Mucosa of descending colon (tissue), 3 donors: ENCODE measurements around the gene FTO. TPM values are rescaled to one million over a fixed set of nuclear protein-coding genes. Genes with fewer than 3 reads are reported as not detected.

Source experiments
- ATAC-seq: fragments of 200-7000 bp; cut with Tn5 transposase; one replicate; pipeline ENCODE4 v1.9.1; 2020; ENCODE audit warnings: mild to moderate bottlenecking, moderate library complexity
- DNase-seq, 3 donors: peaks; one replicate each; pipeline ENCODE4 v3.0.0-alpha.2; 2020
- H3K36me3 ChIP-seq: fragments of 200-600 bp; one replicate; pipeline ENCODE4 v1.8.0; 2021; ENCODE audit warnings: low read depth, mild to moderate bottlenecking
- H3K4me1 ChIP-seq: fragments of 200-600 bp; one replicate; pipeline ENCODE4 v1.8.0; 2021; ENCODE audit warnings: low read depth, mild to moderate bottlenecking
- H3K4me3 ChIP-seq: fragments of 200-600 bp; one replicate; pipeline ENCODE4 v1.8.0; 2021; ENCODE audit warnings: mild to moderate bottlenecking
- H3K9me3 ChIP-seq: fragments of 200-600 bp; one replicate; pipeline ENCODE4 v1.8.0; 2021; ENCODE audit warnings: mild to moderate bottlenecking
- intact Hi-C, 2 donors: fragments of 100-400 bp; cut with DNase I in 1 of 2; cut with micrococcal nuclease in 1 of 2; formaldehyde crosslinking; loops; one replicate each; pipeline versions ENCODE4 v1.11.0 to v1.11.1; 2022; cut with DNase I, micrococcal nuclease
- total RNA-seq, 3 donors: library from RNA; stranded (reverse); fragmentation: NEBNext Ultra II Directional in 2 of 3; extraction: Animal tissue kit (Norgen Biotek cat#: 25700) in 2 of 3; gene quantifications; one replicate each; pipeline versions ENCODE4 v1.2.1 to v1.2.4, GENCODE V29; 2021 to 2023
- TF ChIP-seq, protein P1 (sequence below): fragments of 200-600 bp; IDR thresholded peaks from one replicate; pipeline ENCODE4 v1.8.0; 2022; ENCODE audit warnings: antibody characterized with exemption, mild to moderate bottlenecking
- donor health status: DM: no; HTN: no; CAD: no; lungs with moderate emphysema.
- donor health status: DM: no; HTN: no; CAD: no.
- donor health status: DM: no; HTN: yes; CAD: no.

Gene FTO
- total RNA-seq, 3 donors from 2014 or later = 38.0 to 81.7 (median 39.1) TPM

DNA sequence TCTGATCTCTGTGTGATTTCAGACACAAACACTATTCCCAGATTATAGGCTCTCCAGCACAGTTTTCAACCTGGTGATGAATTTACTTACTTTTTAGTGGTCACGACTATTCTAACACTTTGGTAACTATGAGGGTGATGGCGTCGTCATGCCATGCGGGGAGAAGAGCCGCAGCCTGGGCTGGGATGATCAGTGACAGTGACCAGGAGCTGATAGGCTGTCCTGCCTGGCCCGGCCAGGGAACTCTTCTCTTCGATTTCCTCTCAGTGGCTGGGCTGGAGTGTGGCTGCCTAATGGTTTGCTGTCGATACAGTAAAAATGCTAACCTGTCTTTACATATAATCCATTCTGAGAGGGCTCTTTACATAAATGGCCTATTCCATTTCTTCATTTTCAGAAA, 469.5 kb downstream of the FTO start:
- Histone ChIP-seq H3K9me3 (no peaks in the 10 kb centered on the region), H3K36me3 (no peaks in the 10 kb centered on the region), H3K4me1 (peaks cover 4% of the 10 kb centered on the region), H3K4me3 (no peak overlapping the region)
- intact Hi-C loops = no loop called here
- TF ChIP-seq, protein P1, sequence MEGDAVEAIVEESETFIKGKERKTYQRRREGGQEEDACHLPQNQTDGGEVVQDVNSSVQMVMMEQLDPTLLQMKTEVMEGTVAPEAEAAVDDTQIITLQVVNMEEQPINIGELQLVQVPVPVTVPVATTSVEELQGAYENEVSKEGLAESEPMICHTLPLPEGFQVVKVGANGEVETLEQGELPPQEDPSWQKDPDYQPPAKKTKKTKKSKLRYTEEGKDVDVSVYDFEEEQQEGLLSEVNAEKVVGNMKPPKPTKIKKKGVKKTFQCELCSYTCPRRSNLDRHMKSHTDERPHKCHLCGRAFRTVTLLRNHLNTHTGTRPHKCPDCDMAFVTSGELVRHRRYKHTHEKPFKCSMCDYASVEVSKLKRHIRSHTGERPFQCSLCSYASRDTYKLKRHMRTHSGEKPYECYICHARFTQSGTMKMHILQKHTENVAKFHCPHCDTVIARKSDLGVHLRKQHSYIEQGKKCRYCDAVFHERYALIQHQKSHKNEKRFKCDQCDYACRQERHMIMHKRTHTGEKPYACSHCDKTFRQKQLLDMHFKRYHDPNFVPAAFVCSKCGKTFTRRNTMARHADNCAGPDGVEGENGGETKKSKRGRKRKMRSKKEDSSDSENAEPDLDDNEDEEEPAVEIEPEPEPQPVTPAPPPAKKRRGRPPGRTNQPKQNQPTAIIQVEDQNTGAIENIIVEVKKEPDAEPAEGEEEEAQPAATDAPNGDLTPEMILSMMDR = no peak
- ATAC-seq (no peak), DNase-seq (no peak)

DNA sequence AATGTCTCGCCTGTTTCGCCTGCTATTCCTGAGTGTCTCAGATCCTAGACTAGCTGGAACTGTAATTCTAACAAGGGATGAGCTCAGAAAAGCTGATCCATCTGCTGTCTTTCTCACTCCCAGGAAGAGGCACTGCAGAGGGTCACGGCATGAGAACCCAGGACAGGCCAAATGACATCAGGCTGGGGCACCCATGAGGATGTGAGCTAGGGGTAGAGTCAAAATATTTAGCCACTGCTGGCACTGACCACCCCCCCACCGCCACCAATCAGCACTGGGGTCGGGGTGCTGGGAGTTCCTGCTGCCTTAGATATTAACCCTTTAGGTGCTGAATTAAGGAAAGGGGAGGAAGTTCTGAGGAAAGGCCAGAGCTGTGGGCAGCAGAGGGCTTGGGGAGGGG, 470.2 kb downstream of the FTO start:
- DNase-seq (no peak), ATAC-seq (no peak)
- intact Hi-C loops = no loop called here
- H3K36me3 ChIP-seq = no peaks in the 10 kb centered on the region
- no peaks in the 10 kb centered on the region for H3K9me3 ChIP-seq
- H3K4me3 ChIP-seq = no peak overlapping the region
- TF ChIP-seq, protein P1 = no peak
- H3K4me1 ChIP-seq = peaks cover 4% of the 10 kb centered on the region

DNA sequence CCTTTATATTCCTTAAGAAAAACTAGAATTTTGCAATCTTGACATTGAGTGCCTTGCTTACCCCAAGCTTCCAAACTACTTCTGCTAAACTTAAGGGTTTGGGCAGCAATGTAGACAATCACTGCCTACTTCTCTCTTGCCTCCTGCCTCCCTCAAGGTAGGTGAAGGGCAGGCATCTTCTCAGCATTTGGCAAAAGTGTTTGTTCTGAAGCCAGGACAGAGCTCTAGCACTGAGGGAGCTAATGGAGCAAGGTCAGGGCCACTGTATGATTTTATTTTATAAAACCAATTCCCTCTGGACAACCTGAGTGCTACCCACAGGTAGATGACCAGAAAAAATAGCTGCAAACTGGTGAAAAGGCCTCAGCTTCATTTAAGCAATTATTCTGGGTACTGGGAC, 470.8 kb downstream of the FTO start:
- intact Hi-C loops = no loop called here
- Histone ChIP-seq H3K4me3 (no peak overlapping the region), H3K9me3 (no peaks in the 10 kb centered on the region), H3K4me1 (peaks cover 4% of the 10 kb centered on the region), H3K36me3 (no peaks in the 10 kb centered on the region)
- DNase-seq = no peak
- TF ChIP-seq, protein P1 = no peak
- no peak for ATAC-seq

DNA sequence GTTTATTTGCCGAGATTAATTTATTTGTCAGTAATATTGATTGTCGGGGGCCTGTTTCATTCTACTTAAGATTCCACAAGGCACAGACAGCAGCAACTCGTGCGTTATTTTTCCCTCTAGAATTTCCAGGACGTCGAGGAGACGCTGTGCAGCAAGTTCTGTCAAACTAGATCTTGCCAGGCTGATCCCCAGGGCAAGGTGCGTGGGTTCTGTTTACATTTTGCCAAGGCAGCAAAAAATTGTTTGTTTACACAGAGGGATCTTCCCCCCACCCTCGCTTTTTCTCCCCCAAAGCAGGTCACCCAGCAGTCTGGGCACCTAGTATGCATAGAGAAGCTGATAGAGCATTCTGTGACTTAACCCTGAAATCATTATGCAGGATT, 471.2 kb downstream of the FTO start:
- TF ChIP-seq, protein P1 = no peak
- Histone ChIP-seq H3K4me1 (peaks cover 4% of the 10 kb centered on the region), H3K9me3 (no peaks in the 10 kb centered on the region), H3K4me3 (no peak overlapping the region), H3K36me3 (no peaks in the 10 kb centered on the region)
- DNase-seq (no peak), ATAC-seq (no peak)
- intact Hi-C loops = no loop called here

DNA sequence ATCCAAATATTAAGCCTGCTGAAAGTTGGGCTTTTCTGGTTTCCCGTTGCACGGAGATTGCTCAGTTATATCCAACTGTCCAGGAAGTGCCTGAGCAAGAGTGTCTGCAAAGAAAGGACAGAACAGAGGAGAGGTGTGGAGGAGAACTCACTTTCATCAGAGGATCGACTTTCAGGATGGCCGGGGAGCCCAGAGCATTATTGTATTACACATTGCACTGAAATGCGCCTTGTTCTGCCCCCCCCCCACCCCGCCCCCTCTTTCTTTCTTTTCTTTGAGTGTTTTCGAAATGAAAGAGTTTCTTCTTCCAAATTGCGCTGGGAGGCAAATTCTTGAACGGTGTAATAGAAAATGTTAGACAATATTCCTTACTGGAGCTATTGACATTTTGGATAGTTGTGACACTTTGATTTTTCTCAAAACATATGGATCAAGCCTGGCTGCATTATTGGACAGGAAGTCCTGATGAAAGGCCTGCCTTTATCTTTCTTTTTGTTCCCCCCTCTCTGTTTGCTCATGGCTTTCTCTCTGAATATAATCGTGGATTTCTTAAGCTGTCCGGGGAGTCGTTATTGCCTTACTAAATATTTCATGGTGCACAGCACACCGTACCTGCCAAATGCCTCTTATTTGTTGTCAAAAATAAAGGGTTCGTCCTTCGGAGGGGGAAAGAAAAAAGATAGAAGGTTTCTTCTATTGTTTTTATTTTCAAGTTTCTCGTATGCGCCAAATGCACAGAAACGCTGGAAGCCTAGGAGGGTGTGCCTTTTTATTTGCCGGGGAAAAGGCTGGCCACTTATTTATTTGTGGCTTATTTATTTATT, 471.8 kb downstream of the FTO start:
- ATAC-seq (no peak), DNase-seq (no peak)
- Histone ChIP-seq H3K4me1 (peaks cover 4% of the 10 kb centered on the region), H3K9me3 (no peaks in the 10 kb centered on the region), H3K4me3 (no peak overlapping the region), H3K36me3 (no peaks in the 10 kb centered on the region)
- intact Hi-C loops = no loop called here
- TF ChIP-seq, protein P1 = no peak
